Neural progenitor cell (in vitro differentiated cells): ENCODE results near the gene DUSP8. TPM values are rescaled to one million over a fixed set of nuclear protein-coding genes. Genes with fewer than 3 reads are reported as not detected.

Experiments
- DNase-seq: peaks from one replicate; pipeline ENCODE4 v3.0.0-alpha.2; 2016; ENCODE audit warnings: low spot score
- H2AFZ ChIP-seq: fragments of 200-600 bp; sonication (generic); replicated peaks from 2 replicates; pipeline ENCODE4 v1.6.1; 2016; ENCODE audit warnings: antibody characterized with exemption
- H3F3A ChIP-seq: fragments of 200-600 bp; sonication (generic); 2 replicates; pipeline ENCODE4 v1.6.1; 2016; ENCODE audit warnings: antibody characterized with exemption, low read depth
- H3K27ac ChIP-seq: fragments of 200-600 bp; sonication (generic); 2 replicates; pipeline ENCODE4 v1.5.1; 2016; ENCODE audit warnings: mild to moderate bottlenecking
- H3K27me3 ChIP-seq: fragments of 200-600 bp; sonication (generic); 2 replicates; pipeline ENCODE4 v1.6.1; 2016; ENCODE audit warnings: mild to moderate bottlenecking, moderate library complexity
- H3K36me3 ChIP-seq: fragments of 200-600 bp; sonication (generic); 2 replicates; pipeline ENCODE4 v1.5.1; 2016
- H3K4me1 ChIP-seq: fragments of 200-600 bp; sonication (generic); 2 replicates; pipeline ENCODE4 v1.6.1; 2016; ENCODE audit warnings: mixed run types
- H3K4me2 ChIP-seq: fragments of 200-600 bp; sonication (generic); 2 replicates; pipeline ENCODE4 v1.6.1; 2016
- H3K4me3 ChIP-seq: fragments of 200-600 bp; sonication (generic); 2 replicates; pipeline ENCODE4 v1.5.1; 2016
- H3K79me2 ChIP-seq: fragments of 200-600 bp; sonication (generic); 2 replicates; pipeline ENCODE4 v1.6.1; 2016; ENCODE audit warnings: low read depth
- H3K9ac ChIP-seq: fragments of 200-600 bp; sonication (generic); 2 replicates; pipeline ENCODE4 v1.6.1; 2016
- H3K9me3 ChIP-seq: fragments of 200-600 bp; sonication (generic); 2 replicates; pipeline ENCODE4 v1.5.1; 2016; ENCODE audit warnings: low read depth
- H4K20me1 ChIP-seq: fragments of 200-600 bp; sonication (generic); 2 replicates; pipeline ENCODE4 v1.6.1; 2016; ENCODE audit warnings: low read depth
- H3K27ac Mint-ChIP-seq: 3 replicates; pipeline ENCODE4 v1.8.0; 2021; ENCODE audit warnings: mixed read lengths
- H3K27me3 Mint-ChIP-seq: 2 replicates; pipeline ENCODE4 v1.8.0; 2022; ENCODE audit warnings: low read depth, mild to moderate bottlenecking, inconsistent platforms, moderate library complexity, mixed read lengths; ENCODE audit not compliant: insufficient read depth
- H3K36me3 Mint-ChIP-seq: 3 replicates; pipeline ENCODE4 v1.8.0; 2021; ENCODE audit warnings: mixed read lengths
- H3K4me1 Mint-ChIP-seq: 3 replicates; pipeline ENCODE4 v1.8.0; 2021; ENCODE audit warnings: mixed read lengths
- H3K4me3 Mint-ChIP-seq: 3 replicates; pipeline ENCODE4 v1.8.0; 2021; ENCODE audit warnings: mild to moderate bottlenecking, moderate library complexity, mixed read lengths
- H3K9me3 Mint-ChIP-seq: 3 replicates; pipeline ENCODE4 v1.8.0; 2020; ENCODE audit warnings: mixed read lengths
- EZH2 ChIP-seq: fragments of 200-600 bp; sonication (generic); IDR thresholded peaks from 2 replicates; pipeline ENCODE4 v1.6.1; 2017; ENCODE audit warnings: antibody characterized with exemption, mild to moderate bottlenecking, moderate library complexity
- EZH2phosphoT487 ChIP-seq: fragments of 200-600 bp; sonication (generic); IDR thresholded peaks from 2 replicates; pipeline ENCODE4 v1.6.1; 2017; ENCODE audit warnings: antibody characterized with exemption
- total RNA-seq: library from RNA; depleted of rRNA; stranded (reverse); fragments of >200 nt; gene quantifications from 2 replicates; pipeline ENCODE4 v1.2.3, GENCODE V29; 2015; ENCODE audit warnings: low replicate concordance
- TF ChIP-seq, protein P1 (sequence below): fragments of 200-600 bp; sonication (generic); IDR thresholded peaks from 2 replicates; pipeline ENCODE4 v1.5.1; 2017; ENCODE audit warnings: antibody characterized with exemption, mild to moderate bottlenecking

The DUSP8 gene
- total RNA-seq, 1 donor from 2014 or later, result 0.09 TPM

DNA sequence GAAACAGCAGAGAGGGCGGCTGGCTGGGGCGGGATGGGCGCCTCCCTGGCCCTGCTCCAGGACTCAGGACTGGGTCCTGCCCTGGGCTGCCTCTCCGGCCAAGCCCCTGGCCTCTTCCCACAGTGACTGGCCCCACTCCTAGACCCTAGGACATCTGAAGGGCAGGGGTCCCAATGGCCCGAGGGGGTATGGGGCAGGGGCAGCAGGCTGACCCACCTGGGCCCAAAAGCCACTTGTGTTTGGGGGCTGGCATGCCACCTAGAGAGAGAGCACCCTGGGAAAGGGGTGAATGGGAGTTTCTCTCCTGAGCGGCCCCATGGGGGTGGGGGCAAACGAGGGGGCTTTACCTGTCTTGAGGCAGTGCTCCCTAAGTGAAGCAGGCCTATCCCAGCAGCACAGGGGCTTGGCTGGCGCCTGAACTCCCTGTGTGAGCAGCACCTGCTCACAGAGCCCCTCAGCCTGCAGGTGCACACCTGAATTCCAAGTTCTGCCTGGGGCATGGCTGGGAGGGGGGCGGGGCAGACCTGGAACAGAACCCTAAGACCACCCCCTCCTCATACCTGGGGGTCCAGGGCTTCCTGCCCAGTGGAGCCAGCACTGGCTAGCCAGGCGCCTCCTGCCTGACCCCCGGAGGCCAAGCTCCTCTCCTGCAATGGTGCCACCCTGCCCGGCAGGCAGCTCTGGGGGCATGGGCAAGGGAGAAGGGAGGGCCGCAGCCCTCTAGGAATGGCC is 16.9 kb downstream of the DUSP8 start:
- Histone ChIP-seq H3K36me3 (no peaks in the 10 kb centered on the region), H3K27me3 (peaks cover 84% of the 10 kb centered on the region), H3K9me3 (no peaks in the 10 kb centered on the region), H4K20me1 (peaks cover 5% of the 10 kb centered on the region), H3K4me2 (no peak overlapping the region), H3K27ac (no peak overlapping the region), H3K9ac (no peak overlapping the region), H3K79me2 (no peaks in the 10 kb centered on the region), H3F3A (no peaks in the 10 kb centered on the region), H3K4me3 (no peak overlapping the region), H3K4me1 (peaks cover 12% of the 10 kb centered on the region), H2AFZ (no peak overlapping the region)
- Mint-ChIP-seq H3K27me3 (peaks cover 23% of the 10 kb centered on the region), H3K27ac (no peak overlapping the region), H3K36me3 (no peaks in the 10 kb centered on the region), H3K9me3 (no peaks in the 10 kb centered on the region), H3K4me3 (no peak overlapping the region), H3K4me1 (no peaks in the 10 kb centered on the region)
- DNase-seq, result no peak
- TF ChIP-seq EZH2, result no peak
- TF ChIP-seq, protein P1, sequence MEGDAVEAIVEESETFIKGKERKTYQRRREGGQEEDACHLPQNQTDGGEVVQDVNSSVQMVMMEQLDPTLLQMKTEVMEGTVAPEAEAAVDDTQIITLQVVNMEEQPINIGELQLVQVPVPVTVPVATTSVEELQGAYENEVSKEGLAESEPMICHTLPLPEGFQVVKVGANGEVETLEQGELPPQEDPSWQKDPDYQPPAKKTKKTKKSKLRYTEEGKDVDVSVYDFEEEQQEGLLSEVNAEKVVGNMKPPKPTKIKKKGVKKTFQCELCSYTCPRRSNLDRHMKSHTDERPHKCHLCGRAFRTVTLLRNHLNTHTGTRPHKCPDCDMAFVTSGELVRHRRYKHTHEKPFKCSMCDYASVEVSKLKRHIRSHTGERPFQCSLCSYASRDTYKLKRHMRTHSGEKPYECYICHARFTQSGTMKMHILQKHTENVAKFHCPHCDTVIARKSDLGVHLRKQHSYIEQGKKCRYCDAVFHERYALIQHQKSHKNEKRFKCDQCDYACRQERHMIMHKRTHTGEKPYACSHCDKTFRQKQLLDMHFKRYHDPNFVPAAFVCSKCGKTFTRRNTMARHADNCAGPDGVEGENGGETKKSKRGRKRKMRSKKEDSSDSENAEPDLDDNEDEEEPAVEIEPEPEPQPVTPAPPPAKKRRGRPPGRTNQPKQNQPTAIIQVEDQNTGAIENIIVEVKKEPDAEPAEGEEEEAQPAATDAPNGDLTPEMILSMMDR, result peak; percentile 18

DNA sequence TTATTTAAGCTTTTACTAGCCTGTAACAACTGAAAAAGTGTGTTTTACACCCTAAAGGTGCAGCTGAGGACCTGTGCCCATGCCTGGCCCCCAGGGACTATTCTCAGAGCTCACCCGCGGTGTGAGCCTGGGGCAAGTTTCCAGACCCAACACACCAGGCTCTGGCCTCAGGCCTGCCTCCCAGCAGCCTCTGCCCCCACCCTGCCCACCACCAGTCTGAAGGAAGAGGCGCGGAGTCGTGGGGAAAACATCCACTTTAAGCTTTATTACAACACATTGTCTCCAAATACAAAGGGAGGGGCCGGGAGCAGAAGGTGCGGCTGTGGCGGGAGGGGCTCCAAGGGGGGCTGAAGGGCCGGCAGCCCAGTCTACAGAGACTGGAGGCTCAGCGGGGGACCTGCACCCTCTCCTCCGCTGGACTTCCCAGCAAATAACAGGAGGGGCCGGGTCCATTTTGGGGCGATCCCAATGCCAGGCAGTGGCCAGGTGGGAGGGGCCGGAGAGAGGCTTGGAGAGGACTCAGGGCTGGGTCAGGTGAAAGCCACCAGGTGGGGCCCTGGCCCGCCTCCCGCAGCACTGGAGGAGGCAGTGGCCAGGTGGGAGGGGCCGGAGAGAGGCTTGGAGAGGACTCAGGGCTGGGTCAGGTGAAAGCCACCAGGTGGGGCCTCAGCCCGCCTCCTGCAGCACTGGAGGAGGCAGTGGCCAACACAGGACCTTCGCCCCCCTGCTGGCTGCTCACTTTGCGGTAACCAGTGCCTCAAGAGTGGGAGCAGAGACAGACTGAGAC is 18.1 kb downstream of the DUSP8 start:
- peaks cover 8% of the 10 kb centered on the region for H3K4me1 ChIP-seq
- H3K27ac Mint-ChIP-seq, result no peak overlapping the region
- H3K27me3 ChIP-seq, result peaks cover 85% of the 10 kb centered on the region
- DNase-seq, result no peak
- no peaks in the 10 kb centered on the region for H3K79me2 ChIP-seq
- H3K4me1 Mint-ChIP-seq, result no peaks in the 10 kb centered on the region
- no peak overlapping the region for H3K9ac ChIP-seq
- H3K36me3 ChIP-seq, result no peaks in the 10 kb centered on the region
- H3K27ac ChIP-seq, result no peak overlapping the region
- peaks cover 5% of the 10 kb centered on the region for H4K20me1 ChIP-seq
- H3K27me3 Mint-ChIP-seq, result peaks cover 33% of the 10 kb centered on the region
- H3K9me3 ChIP-seq, result no peaks in the 10 kb centered on the region
- no peak overlapping the region for H3K4me3 Mint-ChIP-seq
- H3F3A ChIP-seq, result no peaks in the 10 kb centered on the region
- H3K9me3 Mint-ChIP-seq, result no peaks in the 10 kb centered on the region
- TF ChIP-seq, protein P1, result no peak
- TF ChIP-seq EZH2phosphoT487, result peak; percentile 25
- H3K36me3 Mint-ChIP-seq, result no peaks in the 10 kb centered on the region
- H3K4me3 ChIP-seq, result no peak overlapping the region
- H3K4me2 ChIP-seq, result no peak overlapping the region
- H2AFZ ChIP-seq, result no peak overlapping the region

DNA sequence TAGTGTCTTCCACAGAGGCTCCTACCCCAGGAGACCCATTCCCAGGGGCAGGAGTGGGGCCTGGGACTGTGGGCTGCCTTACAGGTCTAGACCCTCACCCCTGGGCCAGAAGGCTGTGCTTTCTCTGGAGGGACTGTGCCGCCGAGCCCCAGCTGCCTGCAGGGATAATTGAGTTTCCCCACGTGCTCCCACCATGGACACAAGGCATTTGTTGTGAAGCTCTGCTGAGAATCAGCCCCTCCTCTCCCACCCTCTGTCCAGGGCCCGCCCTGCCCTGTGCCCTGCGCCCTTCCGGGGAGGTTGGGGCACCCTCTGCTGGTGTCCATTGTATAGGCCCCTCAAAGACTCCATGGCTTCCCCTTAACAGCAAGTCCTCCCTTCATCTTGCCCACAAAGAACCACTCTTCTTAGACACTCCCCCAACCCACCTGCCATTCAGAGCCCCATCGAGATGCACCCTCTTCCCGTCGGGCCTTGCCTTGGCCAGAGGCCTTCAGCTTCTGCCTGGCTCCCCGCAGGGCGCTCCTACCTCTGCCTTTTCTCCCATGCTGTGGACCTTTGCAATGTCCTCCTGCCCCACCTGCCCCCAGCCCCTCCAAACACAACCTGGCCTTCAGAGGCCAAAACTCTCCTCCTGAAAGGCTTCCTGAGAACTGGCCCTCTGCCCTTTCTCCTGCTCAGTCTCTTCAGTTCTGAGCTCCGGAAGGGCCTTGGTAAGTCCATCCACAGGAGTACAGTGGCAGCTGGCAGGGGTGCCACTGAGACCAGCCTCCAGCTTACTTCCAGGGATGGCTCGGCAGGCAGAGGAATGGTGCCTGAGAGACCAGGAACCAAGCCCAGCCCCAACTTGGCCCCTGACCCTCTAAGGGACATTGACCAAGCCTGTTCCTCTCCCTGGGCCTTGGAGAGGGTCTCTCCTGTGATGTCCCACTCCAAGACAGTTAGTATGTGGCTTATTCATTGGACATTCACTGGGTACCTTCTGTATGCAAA is 22.4 kb downstream of the DUSP8 start:
- H3K27me3 ChIP-seq, result peaks cover 85% of the 10 kb centered on the region
- H3K4me1 ChIP-seq, result peaks cover 13% of the 10 kb centered on the region
- TF ChIP-seq EZH2, result no peak
- TF ChIP-seq, protein P1, result no peak
- no peak for TF ChIP-seq EZH2phosphoT487
- H3K27ac ChIP-seq, result no peak overlapping the region
- Mint-ChIP-seq H3K9me3 (no peaks in the 10 kb centered on the region), H3K27me3 (peaks cover 49% of the 10 kb centered on the region), H3K27ac (no peak overlapping the region), H3K4me3 (no peak overlapping the region), H3K36me3 (no peaks in the 10 kb centered on the region), H3K4me1 (no peaks in the 10 kb centered on the region)
- no peak overlapping the region for H3K4me3 ChIP-seq
- no peak overlapping the region for H3K9ac ChIP-seq
- H3K79me2 ChIP-seq, result no peaks in the 10 kb centered on the region
- H3F3A ChIP-seq, result peaks cover 5% of the 10 kb centered on the region
- no peak overlapping the region for H3K4me2 ChIP-seq
- DNase-seq, result no peak
- H3K9me3 ChIP-seq, result no peaks in the 10 kb centered on the region
- H3K36me3 ChIP-seq, result no peaks in the 10 kb centered on the region
- H2AFZ ChIP-seq, result no peak overlapping the region
- peaks cover 15% of the 10 kb centered on the region for H4K20me1 ChIP-seq
